GM19023 (cell line): ENCODE data around the gene MRPL23.
A peak's percentile ranks its signal among the peaks of the same experiment; 100 is the strongest.

Source experiments
- ATAC-seq: cut with Tn5 transposase; IDR thresholded peaks from one replicate; pipeline ENCODE4 v1.9.1; 2021; ENCODE audit warnings: mild to moderate bottlenecking, moderate library complexity; ENCODE audit not compliant: unreplicated experiment

The MRPL23 gene

DNA sequence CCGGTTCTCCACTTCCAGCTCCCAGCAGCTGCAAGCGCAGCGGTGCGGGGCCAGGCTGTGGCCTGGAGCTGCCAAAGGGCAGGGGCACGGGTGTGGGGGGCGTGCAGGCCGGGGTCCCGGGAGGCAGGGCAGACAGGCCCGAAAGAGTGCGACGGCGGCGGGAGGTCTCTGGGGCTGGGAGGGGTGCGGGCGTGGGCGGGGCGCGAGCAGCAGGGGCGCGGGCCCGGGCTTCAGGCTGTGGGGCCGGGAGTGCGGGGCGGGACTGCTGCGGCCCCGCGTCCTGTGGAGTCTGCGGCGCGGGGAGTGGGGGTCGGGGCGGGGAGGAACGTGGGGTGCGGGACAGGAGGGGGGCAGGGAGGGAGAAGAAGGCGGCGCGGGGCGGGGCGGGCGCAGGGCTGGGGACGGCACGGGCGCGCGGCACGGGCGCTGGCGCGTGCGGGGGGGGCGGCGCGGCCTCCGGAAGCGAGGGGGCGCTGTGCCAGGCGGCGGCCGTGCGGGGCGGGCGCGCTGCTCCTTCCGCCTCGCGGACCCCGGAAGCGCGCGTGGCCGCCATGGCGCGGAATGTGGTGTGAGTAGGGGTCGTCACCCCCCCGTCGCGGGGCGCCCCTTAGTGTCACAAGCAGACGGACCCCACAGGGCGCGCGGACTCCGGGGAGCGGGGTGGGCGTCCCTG, at the start of gene MRPL23:
TSS of gene MRPL23 (plus strand) at position 521 of the 673 bp plus-strand sequence. CDS start at position 552, 31 bp downstream.
- ATAC-seq = peak; percentile 52

DNA sequence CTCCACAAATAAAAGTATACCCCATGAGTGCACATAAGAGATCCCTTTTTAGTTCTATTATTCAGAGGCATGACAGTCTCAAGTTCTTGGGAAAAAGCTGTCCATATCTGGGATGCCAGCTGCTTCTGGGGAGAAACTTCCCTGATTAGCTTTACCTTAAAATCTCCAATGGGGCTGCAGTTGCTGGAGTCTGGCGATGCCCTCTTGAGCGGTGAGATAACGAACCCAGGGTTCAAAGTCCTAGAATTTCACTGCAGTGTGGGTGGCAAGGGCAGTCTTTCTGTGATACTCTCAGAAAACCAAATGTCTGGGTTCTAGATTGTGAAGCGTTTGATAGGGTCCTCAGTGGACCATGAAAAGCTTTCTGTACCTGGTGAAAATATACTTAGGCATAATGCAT, 48.0 kb upstream of the MRPL23 start:
- ATAC-seq = no peak

DNA sequence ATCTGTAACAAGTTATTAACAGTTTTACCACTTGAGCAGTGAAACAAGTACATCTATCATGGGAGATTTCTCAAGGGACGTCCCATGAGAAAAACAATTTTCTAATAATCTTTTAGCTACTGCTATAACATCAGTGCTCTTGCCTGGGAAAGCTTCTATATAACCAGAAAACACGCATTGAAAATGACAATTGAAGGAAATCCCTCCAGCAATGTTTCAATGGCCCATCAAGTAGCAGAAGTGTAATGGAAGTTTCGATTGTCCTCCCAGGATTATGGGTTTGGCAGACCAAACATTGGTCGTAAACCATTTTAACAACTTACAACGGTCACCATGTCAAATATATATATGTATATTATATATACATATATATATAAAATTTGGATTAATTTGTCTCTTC, 47.4 kb upstream of the MRPL23 start:
- no peak for ATAC-seq

GRCh38 chr11:1906181-1906580, 41.0 kb upstream of the MRPL23 start:
- no peak for ATAC-seq

DNA sequence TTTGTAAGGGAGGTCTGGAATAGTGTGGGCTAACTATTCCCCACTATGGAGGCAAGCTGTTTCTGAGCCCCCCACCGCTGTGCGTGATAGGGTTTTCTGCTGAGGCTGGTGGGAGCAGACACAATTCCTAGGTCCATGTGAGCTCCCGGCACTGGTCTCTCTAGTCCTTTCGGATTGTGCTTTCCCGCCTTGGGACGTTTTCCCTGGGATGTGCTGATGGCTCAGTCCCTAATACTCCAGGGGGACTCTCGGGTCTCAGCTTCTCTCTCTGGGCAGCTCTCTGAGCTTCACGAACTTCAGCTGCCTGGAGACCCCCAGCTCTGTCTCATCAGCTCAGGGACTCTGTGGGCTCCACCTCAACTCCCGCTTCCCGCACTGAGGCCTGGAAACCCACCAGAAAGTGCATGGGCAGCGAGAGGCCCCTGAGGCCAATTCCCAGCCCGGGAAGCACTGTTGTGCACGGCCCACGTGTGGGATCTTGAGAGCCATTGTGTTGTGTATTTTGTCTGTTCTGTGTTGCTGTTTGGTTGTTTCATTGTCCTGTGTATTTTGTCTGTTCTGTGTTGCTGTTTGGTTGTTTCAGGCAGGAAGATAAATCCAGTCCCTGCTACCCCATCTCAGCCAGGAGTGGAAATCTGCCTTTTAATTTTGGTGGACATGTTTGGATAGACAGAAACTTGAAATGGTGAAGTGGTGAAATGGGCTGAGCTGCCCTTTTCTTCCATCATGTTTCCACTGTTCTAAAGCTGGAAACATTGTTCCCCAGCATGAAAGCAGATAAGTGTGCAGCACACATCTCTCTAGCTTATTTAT, 40.3 kb upstream of the MRPL23 start:
- no peak for ATAC-seq

- no peak for ATAC-seq
Observed at GRCh38 chr11:1908618-1909017, 38.5 kb upstream of the MRPL23 start.

DNA sequence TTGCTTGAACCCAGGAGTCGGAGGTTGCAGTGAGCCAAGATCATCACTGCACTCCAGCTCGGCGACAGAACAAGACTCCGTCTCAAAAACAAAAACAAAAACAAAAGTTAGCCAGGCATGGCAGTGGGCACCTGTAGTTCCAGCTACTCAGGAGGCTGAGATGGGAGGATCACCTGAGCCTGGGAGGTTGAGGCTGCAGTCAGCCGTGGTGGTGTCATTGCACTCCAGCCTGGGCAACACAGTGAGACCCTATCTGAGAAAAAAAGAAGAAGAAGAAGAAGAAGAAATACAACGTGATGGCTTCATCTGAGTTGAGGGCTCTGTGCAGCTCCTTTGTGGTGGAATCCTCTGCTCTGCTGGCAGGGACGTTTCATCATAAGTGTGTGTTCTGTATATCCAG, 37.6 kb upstream of the MRPL23 start:
- ATAC-seq = no peak

GRCh38 chr11:1912289-1912878, 34.7 kb upstream of the MRPL23 start:
- no peak for ATAC-seq

DNA sequence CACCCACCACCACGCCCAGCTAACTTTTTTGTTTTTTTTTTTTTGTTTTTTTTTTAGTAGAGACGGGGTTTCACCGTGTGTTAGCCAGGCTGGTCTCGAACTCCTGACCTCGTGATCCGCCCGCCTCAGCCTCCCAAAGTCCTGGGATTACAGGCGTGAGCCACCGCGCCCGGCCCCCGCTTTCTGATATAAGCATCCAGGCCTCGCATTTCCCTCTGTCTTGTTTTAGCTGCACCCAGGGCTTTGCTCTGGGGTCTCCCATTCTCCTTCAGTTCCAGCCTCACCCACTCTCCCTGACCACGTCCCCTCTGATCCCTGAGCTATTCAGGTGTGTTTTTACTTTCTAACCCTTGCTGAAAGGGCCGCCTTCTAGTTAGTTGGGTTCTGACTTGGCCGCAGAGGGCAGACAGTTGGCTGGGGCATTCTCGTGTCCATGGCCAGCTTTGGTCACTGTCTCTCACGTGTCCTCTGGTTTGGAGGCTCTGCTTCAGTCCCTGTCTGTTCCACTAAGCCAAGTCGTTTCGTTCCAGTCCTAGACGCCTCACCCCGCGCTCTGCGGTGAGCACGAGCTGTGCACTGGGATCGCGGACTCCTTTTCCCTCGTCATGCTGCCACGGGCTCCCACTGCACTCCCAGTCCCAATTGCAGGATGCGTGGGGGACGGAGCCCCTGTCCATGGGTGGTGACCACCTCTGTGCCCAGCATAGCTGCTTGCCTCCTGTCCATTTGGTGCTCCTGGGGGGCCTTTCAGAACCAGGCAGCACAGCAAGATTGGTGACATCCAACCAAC, 33.7 kb upstream of the MRPL23 start:
- no peak for ATAC-seq

- no peak for ATAC-seq
Observed at GRCh38 chr11:1915795-1916131, 31.4 kb upstream of the MRPL23 start.

DNA sequence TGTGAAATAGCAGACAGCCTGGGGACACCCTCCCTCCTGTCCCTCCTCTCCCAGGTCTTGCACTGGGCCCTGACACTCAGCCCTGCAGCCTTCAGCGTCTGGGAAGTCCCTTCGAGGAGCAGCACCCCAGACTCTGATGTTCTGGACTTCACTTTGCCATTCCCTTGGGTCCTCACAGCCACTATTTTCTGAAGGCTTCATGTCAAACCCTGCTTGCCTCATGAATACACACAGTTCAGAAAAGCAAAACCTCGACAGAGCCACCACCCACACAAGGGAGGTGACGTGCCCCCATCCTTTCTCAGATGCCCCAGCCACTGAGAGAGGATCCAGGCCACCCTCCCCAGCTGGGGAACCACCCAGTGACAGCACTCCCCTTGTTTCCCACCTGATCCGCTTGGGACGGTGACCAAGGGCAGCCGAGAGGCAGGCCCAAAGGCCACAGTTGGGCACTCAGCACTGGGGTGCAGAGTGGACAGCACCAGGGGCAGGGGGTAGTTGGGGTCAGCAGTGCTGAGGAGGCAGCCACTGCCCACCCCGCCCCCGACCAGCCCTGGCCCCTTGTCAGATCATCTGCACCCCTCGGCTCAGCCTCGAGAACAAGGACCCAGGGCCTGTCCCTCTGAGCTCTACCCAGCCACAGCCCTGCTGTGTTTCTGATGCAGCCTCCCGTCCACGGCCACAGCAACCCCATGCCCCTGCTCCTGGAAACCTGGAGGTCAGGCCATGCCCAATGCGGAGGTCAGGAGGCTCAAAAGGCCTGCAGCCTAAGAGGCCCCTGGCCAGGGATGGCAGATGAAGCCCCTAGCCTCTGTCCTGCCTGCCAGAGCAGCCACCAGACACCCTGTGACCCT, 30.8 kb upstream of the MRPL23 start:
- peak; percentile 58 for ATAC-seq

- no peak for ATAC-seq
Observed at GRCh38 chr11:1916986-1917522, 30.1 kb upstream of the MRPL23 start.

DNA sequence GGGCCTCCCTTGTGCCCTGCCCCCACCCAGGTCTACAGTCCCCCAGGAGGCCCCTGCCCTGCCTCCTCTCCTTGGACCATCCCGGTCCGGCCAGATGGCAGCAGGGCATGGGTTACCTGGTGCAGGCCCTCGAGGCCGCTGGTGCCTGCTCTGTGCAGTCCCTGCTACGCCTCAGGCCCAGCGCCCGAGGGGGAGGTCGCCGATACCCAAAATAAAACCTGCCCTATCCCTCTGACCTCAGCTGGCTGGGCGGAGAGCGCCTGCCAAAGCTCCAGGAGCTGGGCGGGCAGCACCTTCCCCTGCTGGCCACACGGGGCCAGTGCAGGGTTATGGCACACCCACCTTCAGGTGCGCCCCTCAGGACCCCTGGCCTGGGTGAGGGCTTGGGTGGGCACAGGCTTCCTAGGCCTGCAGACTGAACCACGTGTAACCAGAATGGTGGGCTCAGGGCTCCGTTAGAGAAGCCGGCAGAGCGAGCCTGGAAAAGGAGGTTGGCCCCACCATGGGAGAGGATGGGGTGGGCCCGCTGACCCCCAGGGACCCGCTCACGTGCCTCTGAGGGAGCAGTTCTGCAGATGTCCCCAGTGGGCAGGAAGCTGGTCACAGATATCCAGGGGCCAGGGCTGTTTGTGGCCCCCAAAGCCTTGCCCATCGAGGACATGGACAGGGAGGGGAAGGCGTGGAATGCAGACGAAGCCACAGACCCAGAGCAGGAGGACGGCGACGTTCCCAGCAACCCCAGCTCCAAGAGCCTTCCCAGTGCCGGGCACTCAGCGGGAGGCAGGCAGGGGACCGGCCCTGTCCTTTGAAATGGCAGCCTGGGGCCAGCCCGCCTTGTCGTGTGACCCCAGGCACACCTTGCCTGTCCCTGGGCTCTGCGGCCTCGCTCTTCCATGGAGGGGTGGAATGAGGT, 29.4 kb upstream of the MRPL23 start:
- no peak for ATAC-seq

GRCh38 chr11:1918436-1919315, 28.5 kb upstream of the MRPL23 start:
- ATAC-seq = no peak

DNA sequence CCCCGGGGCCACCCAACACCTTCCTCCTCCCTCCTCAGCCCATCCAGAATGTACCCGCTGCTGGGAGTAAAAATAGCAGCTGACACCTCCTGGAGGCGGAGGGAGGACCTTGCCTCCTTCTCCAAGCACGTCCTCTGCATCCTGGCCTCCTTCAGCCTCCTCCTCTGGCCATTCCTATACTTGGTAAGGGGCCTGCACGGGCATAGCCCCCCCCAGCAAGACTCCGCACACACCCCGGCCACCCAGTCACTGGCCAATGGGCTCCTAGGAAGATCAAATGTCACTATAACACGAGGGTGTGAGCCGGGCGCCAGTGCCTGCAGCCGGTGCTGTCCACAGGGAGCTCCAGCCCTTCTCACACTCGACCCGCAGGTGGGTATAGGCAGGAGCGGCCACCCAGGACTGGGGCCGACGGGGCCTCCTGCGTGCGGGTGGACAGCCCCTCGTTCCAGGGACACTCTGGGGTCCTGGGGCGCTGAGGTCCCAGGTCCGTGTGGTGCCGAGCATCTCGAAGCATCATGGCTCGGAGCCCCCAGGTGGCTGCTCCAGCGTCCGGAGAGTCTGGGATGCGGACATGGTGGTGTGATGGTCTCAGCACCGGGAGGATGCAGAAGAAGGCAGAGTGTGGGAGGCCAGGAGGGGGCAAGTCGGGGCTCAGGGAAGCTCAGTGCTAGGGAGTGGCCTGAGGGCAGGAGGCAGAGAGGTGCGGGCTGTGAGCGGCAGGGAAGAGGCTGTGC, 27.6 kb upstream of the MRPL23 start, which contains the start of gene TNNT3:
TSS of gene TNNT3 (plus strand) at position 313 of the 737 bp plus-strand sequence. CDS start 3,172 bp downstream, outside the sequence.
- no peak for ATAC-seq

GRCh38 chr11:1920128-1920908, 26.8 kb upstream of the MRPL23 start:
- no peak for ATAC-seq
